Measurements from ENCODE around the gene PBX1.

- TF ChIP-seq GABPA (IDR thresholded peaks at IDR 0.05 in 1 of 2, conservative IDR thresholded peaks at IDR 0.05 in 1 of 2) (no peak), REST (IDR thresholded peaks at IDR 0.05) (no peak), JUND (IDR thresholded peaks at IDR 0.05) (no peak)
Measured at GRCh38 chr1:164801246-164801731, 242.3 kb downstream of the PBX1 start.
